Measurements from ENCODE around the gene ZSCAN26. TPM values are rescaled to one million over a fixed set of nuclear protein-coding genes. Genes with fewer than 3 reads are reported as not detected.

Gene ZSCAN26
- total and polyA plus RNA-seq, 2 experiments from 2014 or later = 15.0 to 17.5 TPM

DNA sequence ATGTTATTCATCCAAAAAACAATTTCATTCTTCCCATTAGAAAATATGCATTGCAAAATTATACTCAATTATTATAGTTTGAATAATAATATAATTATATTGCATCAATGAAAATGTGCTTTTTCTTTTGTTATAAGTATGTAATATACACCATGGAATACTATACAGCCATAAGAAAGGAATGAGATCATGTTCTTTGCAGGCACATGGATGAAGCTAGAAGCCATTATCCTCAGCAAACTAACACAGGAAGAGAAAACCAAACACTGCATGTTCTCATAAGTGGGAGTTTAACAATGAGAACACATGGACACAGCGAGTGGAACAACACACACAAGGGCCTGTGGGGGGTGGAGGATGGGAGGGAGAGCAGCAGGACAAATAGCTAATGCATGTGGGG is 9.9 kb upstream of the ZSCAN26 start:
- no CpG with 5 or more reads among the region's 1 CpG for WGBS, 2 experiments (ENCODE audit: low coverage in 1 of 2, low lambda C conversion rate in 2 of 2, missing lambda C conversion rate in 2 of 2)
- Histone ChIP-seq H3K27me3 (replicated peaks; ENCODE audit: insufficient read depth) (no peaks in the 10 kb centered on the region), H3K4me2 (ENCODE audit: unreplicated experiment) (no peak overlapping the region), H3K4me1 (ENCODE audit: insufficient read depth) (peaks cover 8% of the 10 kb centered on the region; the same call in 1 of the 2 replicates), H3K4me3 (no peak overlapping the region), H4K20me1 (ENCODE audit: insufficient read depth) (no peaks in the 10 kb centered on the region), H3K9me2 (ENCODE audit: insufficient read depth) (no peaks in the 10 kb centered on the region), H3K36me3 (ENCODE audit: low read depth) (no peaks in the 10 kb centered on the region), H2AFZ (no peak overlapping the region), H3K9ac (no peak overlapping the region), H3K27ac (no peak overlapping the region), H3F3A (ENCODE audit: insufficient read depth) (no peaks in the 10 kb centered on the region), H3K79me2 (ENCODE audit: insufficient read depth) (no peaks in the 10 kb centered on the region), H3K9me3 (ENCODE audit: low read depth) (no peaks in the 10 kb centered on the region)
- no peak for TF ChIP-seq EZH2 (IDR thresholded peaks at IDR 0.05; ENCODE audit: insufficient read depth, poor library complexity, severe bottlenecking)
- TF ChIP-seq EZH2phosphoT487 (IDR thresholded peaks at IDR 0.05; ENCODE audit: insufficient read depth, low read depth) = no peak
- DNase-seq = no peak
- in situ Hi-C loops (cut with MboI) = no loop called here

DNA sequence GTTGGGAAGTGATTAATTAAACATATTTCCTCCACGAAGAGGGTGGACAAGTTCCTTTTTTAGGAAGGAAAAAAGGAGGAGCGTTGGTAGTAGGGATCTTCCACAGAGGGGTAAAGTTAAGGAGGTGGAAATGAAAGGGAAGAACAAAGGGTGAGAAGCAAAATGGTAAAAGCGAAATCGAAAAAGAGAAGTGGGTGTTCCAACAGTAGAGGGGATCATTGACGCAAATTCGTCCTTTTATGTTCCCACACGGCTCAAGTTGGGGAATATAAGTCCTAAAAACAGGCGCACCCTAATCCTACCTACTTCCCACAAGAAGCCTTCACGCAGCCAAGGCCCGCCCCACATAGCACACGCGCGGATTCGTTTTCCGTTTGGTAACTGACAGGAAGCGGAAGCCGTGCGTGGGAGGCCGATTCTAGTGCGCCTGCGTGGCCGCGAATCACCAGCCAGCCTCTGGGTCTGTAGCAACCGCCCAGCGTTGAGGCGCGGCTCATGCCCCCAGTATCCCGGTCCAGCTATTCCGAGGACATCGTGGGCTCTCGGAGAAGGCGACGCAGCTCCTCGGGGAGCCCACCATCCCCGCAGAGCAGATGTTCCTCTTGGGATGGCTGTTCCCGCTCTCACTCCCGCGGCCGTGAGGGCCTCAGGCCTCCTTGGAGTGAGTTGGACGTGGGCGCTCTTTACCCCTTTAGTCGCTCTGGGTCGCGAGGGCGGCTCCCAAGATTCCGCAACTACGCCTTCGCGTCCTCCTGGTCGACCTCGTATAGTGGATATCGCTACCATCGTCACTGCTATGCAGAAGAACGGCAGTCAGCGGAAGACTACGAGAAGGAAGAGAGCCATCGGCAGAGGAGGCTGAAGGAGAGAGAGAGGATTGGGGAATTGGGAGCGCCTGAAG is 7.8 kb upstream of the ZSCAN26 start, which contains the start of gene NKAPL:
Gene NKAPL, plus strand, starts transcription at position 421 of the 901 bp plus-strand sequence. Its CDS starts 75 bp downstream, at position 496.
- H3K9ac ChIP-seq = peak within 1 kb of the TSS; percentile 31; the same call in 1 of the 2 replicates
- no peaks in the 10 kb centered on the region for H3K36me3 ChIP-seq (ENCODE audit: low read depth)
- TF ChIP-seq EZH2phosphoT487 (IDR thresholded peaks at IDR 0.05; ENCODE audit: insufficient read depth, low read depth) (no peak), EZH2 (IDR thresholded peaks at IDR 0.05; ENCODE audit: insufficient read depth, poor library complexity, severe bottlenecking) (no peak)
- in situ Hi-C loops (cut with MboI) = no loop called here
- DNase-seq = peak; percentile 91
- 23 to 25% methylated on average over 56 to 58 of the region's 58 CpGs for WGBS, 2 experiments (ENCODE audit: low coverage in 1 of 2, low lambda C conversion rate in 2 of 2, missing lambda C conversion rate in 2 of 2)
- no peaks in the 10 kb centered on the region for H3K27me3 ChIP-seq (replicated peaks; ENCODE audit: insufficient read depth)
- no peaks in the 10 kb centered on the region for H3F3A ChIP-seq (ENCODE audit: insufficient read depth)
- H3K9me2 ChIP-seq (ENCODE audit: insufficient read depth) = no peaks in the 10 kb centered on the region
- peak within 1 kb of the TSS; percentile 94 for H2AFZ ChIP-seq
- no peaks in the 10 kb centered on the region for H4K20me1 ChIP-seq (ENCODE audit: insufficient read depth)
- no peaks in the 10 kb centered on the region for H3K79me2 ChIP-seq (ENCODE audit: insufficient read depth)
- no peaks in the 10 kb centered on the region for H3K9me3 ChIP-seq (ENCODE audit: low read depth)
- no peak within 1 kb of the TSS for H3K27ac ChIP-seq
- no peaks in the 10 kb centered on the region for H3K4me1 ChIP-seq (ENCODE audit: insufficient read depth)
- H3K4me2 ChIP-seq (ENCODE audit: unreplicated experiment) = peak within 1 kb of the TSS; percentile 72
- H3K4me3 ChIP-seq = peak within 1 kb of the TSS; percentile 70

- no peak for TF ChIP-seq EZH2phosphoT487 (IDR thresholded peaks at IDR 0.05; ENCODE audit: insufficient read depth, low read depth)
- TF ChIP-seq EZH2 (IDR thresholded peaks at IDR 0.05; ENCODE audit: insufficient read depth, poor library complexity, severe bottlenecking) = no peak
These were observed 3.0 kb upstream of the ZSCAN26 start for GRCh38 chr6:28263922-28264321.

GRCh38 chr6:28264834-28265401 is 2.0 kb upstream of the ZSCAN26 start:
- Histone ChIP-seq H4K20me1 (ENCODE audit: insufficient read depth) (no peaks in the 10 kb centered on the region), H2AFZ (no peak overlapping the region), H3K9ac (no peak overlapping the region), H3K4me2 (ENCODE audit: unreplicated experiment) (no peak overlapping the region), H3K79me2 (ENCODE audit: insufficient read depth) (peaks cover 25% of the 10 kb centered on the region), H3K36me3 (ENCODE audit: low read depth) (no peaks in the 10 kb centered on the region), H3F3A (ENCODE audit: insufficient read depth) (peaks cover 39% of the 10 kb centered on the region), H3K4me1 (ENCODE audit: insufficient read depth) (peaks cover 9% of the 10 kb centered on the region; the same call in 1 of the 2 replicates), H3K27ac (no peak overlapping the region), H3K27me3 (replicated peaks; ENCODE audit: insufficient read depth) (no peaks in the 10 kb centered on the region), H3K4me3 (no peak overlapping the region), H3K9me2 (ENCODE audit: insufficient read depth) (no peaks in the 10 kb centered on the region), H3K9me3 (ENCODE audit: low read depth) (no peaks in the 10 kb centered on the region)
- no peak for DNase-seq
- WGBS, 2 experiments (ENCODE audit: low coverage in 1 of 2, low lambda C conversion rate in 2 of 2, missing lambda C conversion rate in 2 of 2) = 67 to 70% methylated on average over 4 of the region's 4 CpGs
- TF ChIP-seq EZH2 (IDR thresholded peaks at IDR 0.05; ENCODE audit: insufficient read depth, poor library complexity, severe bottlenecking) = no peak
- TF ChIP-seq EZH2phosphoT487 (IDR thresholded peaks at IDR 0.05; ENCODE audit: insufficient read depth, low read depth) = no peak
- in situ Hi-C loops (cut with MboI) = no loop called here

More at GRCh38 chr6:28263922-28264321, 3.0 kb upstream of the ZSCAN26 start:
- Histone ChIP-seq H3K9ac (no peak overlapping the region), H4K20me1 (ENCODE audit: insufficient read depth) (no peaks in the 10 kb centered on the region), H3K4me3 (no peak overlapping the region), H3K79me2 (ENCODE audit: insufficient read depth) (peaks cover 23% of the 10 kb centered on the region), H3K9me2 (ENCODE audit: insufficient read depth) (no peaks in the 10 kb centered on the region), H3F3A (ENCODE audit: insufficient read depth) (peaks cover 29% of the 10 kb centered on the region), H2AFZ (peak overlapping the region; percentile 50), H3K9me3 (ENCODE audit: low read depth) (no peaks in the 10 kb centered on the region), H3K27me3 (replicated peaks; ENCODE audit: insufficient read depth) (no peaks in the 10 kb centered on the region), H3K4me2 (ENCODE audit: unreplicated experiment) (no peak overlapping the region), H3K36me3 (ENCODE audit: low read depth) (no peaks in the 10 kb centered on the region), H3K27ac (no peak overlapping the region), H3K4me1 (ENCODE audit: insufficient read depth) (peaks cover 9% of the 10 kb centered on the region; the same call in 1 of the 2 replicates)
- WGBS, 2 experiments (ENCODE audit: low coverage in 1 of 2, low lambda C conversion rate in 2 of 2, missing lambda C conversion rate in 2 of 2) = 34 to 50% methylated on average over 2 of the region's 2 CpGs
- DNase-seq = no peak
- in situ Hi-C loops (cut with MboI) = no loop called here

Data from GM23248 (cell line).